GM21381 (cell line): ENCODE data around the gene ZNF784.

Source experiments
- ATAC-seq: cut with Tn5 transposase; IDR thresholded peaks from one replicate; pipeline ENCODE4 v1.9.1; 2021; ENCODE audit warnings: mild to moderate bottlenecking, moderate library complexity; ENCODE audit not compliant: unreplicated experiment

The ZNF784 gene

GRCh38 chr19:55603581-55604292 lies 20.6 kb downstream of the ZNF784 start:
- ATAC-seq: no peak

- ATAC-seq: no peak
Observed at GRCh38 chr19:55603115-55603514, 21.3 kb downstream of the ZNF784 start.

GRCh38 chr19:55602104-55603001 lies 22.0 kb downstream of the ZNF784 start:
- no peak for ATAC-seq

GRCh38 chr19:55601084-55601483 lies 23.3 kb downstream of the ZNF784 start:
- no peak for ATAC-seq

GRCh38 chr19:55600662-55601028 lies 23.7 kb downstream of the ZNF784 start:
- no peak for ATAC-seq

- peak; percentile 40 for ATAC-seq
Observed at GRCh38 chr19:55599842-55600661, 24.3 kb downstream of the ZNF784 start, which contains the start of gene ZNF524. Gene ZNF524 (plus strand): TSS chr19:55600288. CDS start chr19:55602113, 1,825 bp downstream.

GRCh38 chr19:55599468-55599841 lies 24.9 kb downstream of the ZNF784 start, which contains the start of gene FIZ1:
Gene FIZ1 (minus strand): TSS chr19:55599517. CDS start chr19:55597865, 1,652 bp downstream.
- ATAC-seq: peak; percentile 52

GRCh38 chr19:55598719-55599467 lies 25.5 kb downstream of the ZNF784 start:
- peak; percentile 41 for ATAC-seq

GRCh38 chr19:55598034-55598433 lies 26.3 kb downstream of the ZNF784 start:
- no peak for ATAC-seq

- ATAC-seq: no peak
Observed at GRCh38 chr19:55597501-55597921, 26.9 kb downstream of the ZNF784 start.

GRCh38 chr19:55596304-55596703 lies 28.1 kb downstream of the ZNF784 start:
- no peak for ATAC-seq

GRCh38 chr19:55594996-55595545 lies 29.3 kb downstream of the ZNF784 start:
- no peak for ATAC-seq

- no peak for ATAC-seq
Observed at GRCh38 chr19:55593096-55593772, 31.1 kb downstream of the ZNF784 start.

- ATAC-seq: no peak
Observed at GRCh38 chr19:55592391-55593090, 31.8 kb downstream of the ZNF784 start.

- ATAC-seq: no peak
Observed at GRCh38 chr19:55591555-55591954, 32.8 kb downstream of the ZNF784 start.

GRCh38 chr19:55590617-55591016 lies 33.7 kb downstream of the ZNF784 start:
- no peak for ATAC-seq

- no peak for ATAC-seq
Observed at GRCh38 chr19:55590109-55590508, 34.3 kb downstream of the ZNF784 start.

- ATAC-seq: no peak
Observed at GRCh38 chr19:55588738-55589137, 35.6 kb downstream of the ZNF784 start.
